ENCODE data around the gene VIL1.

Gene VIL1

DNA sequence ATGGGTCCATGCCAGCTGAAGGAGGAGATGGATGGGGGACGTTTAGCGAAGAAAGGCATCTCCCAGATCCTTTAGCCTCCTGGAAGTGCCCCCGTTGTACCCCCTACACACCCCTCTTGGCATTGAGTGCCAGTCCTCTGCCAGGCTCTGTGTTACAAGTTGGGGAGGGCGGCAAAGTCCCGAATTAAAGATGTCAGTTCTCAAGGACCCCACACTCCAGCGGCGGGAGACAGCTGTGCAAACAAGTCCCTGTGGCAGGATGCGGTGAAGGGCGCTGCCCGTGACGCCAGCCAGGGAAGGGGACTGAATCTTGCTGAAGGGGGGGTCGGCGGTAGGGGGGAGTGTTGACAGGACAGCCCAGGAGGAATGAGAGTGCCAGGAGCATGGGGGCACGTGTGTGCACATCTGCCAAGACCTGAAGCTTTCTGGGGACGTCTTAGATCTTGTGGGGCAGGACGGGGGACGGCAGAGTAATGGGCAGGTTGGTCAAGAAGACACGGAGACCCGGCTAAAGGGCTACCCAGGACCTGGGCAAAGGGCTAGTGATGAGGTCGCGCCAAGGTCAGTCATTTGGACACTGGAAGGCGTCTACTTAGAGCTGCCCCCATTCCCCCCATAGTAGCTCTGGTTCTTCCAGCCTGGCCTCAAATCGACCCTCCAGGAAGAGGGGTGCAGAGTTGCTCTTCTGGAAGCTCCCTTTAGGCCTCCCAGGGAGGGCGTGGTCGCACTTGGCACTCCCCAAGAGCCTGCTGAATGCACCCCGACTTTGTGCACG lies 22.0 kb upstream of the VIL1 start:
- TF ChIP-seq ZBTB7A (IDR thresholded peaks at IDR 0.05; ENCODE audit: low read depth), result 0 out of 2 replicates have a peak, but pooled peaks have one; percentile 14
- no peak for TF ChIP-seq MAX (IDR thresholded peaks at IDR 0.05)

GRCh38 chr2:218397463-218397819 lies 21.5 kb upstream of the VIL1 start:
- no peak for TF ChIP-seq CREB1 (IDR thresholded peaks at IDR 0.05; ENCODE audit: low read depth)
- TF ChIP-seq REST (IDR thresholded peaks at IDR 0.05; ENCODE audit: low read depth), result no peak
- TF ChIP-seq TAF1 (IDR thresholded peaks at IDR 0.05; ENCODE audit: low read depth), result no peak
- TF ChIP-seq TEAD4 (IDR thresholded peaks at IDR 0.05), result no peak
- TF ChIP-seq TCF12 (IDR thresholded peaks at IDR 0.05; ENCODE audit: low read depth), result no peak
- no peak for TF ChIP-seq USF1 (IDR thresholded peaks at IDR 0.05)
- no peak for TF ChIP-seq EP300 (IDR thresholded peaks at IDR 0.05; ENCODE audit: borderline replicate concordance)
- no peak for TF ChIP-seq ZBTB7A (IDR thresholded peaks at IDR 0.05; ENCODE audit: low read depth)
- no peak for TF ChIP-seq RAD21 (IDR thresholded peaks at IDR 0.05; ENCODE audit: low read depth)
- TF ChIP-seq EGR1 (IDR thresholded peaks at IDR 0.05), result no peak
- no peak for TF ChIP-seq CEBPB (IDR thresholded peaks at IDR 0.05)
- TF ChIP-seq NFIC (IDR thresholded peaks at IDR 0.05), result no peak
- no peak for TF ChIP-seq FOXM1 (IDR thresholded peaks at IDR 0.05; ENCODE audit: borderline replicate concordance, low read depth)
- TF ChIP-seq MAX (IDR thresholded peaks at IDR 0.05), result no peak
- TF ChIP-seq YY1 (IDR thresholded peaks at IDR 0.05; ENCODE audit: low read depth), result no peak

GRCh38 chr2:218397820-218398436 lies 21.0 kb upstream of the VIL1 start:
- TF ChIP-seq TAF1 (IDR thresholded peaks at IDR 0.05; ENCODE audit: low read depth) (0 out of 2 replicates have a peak, but pooled peaks have one; percentile 27), RAD21 (IDR thresholded peaks at IDR 0.05; ENCODE audit: low read depth) (no peak)

DNA sequence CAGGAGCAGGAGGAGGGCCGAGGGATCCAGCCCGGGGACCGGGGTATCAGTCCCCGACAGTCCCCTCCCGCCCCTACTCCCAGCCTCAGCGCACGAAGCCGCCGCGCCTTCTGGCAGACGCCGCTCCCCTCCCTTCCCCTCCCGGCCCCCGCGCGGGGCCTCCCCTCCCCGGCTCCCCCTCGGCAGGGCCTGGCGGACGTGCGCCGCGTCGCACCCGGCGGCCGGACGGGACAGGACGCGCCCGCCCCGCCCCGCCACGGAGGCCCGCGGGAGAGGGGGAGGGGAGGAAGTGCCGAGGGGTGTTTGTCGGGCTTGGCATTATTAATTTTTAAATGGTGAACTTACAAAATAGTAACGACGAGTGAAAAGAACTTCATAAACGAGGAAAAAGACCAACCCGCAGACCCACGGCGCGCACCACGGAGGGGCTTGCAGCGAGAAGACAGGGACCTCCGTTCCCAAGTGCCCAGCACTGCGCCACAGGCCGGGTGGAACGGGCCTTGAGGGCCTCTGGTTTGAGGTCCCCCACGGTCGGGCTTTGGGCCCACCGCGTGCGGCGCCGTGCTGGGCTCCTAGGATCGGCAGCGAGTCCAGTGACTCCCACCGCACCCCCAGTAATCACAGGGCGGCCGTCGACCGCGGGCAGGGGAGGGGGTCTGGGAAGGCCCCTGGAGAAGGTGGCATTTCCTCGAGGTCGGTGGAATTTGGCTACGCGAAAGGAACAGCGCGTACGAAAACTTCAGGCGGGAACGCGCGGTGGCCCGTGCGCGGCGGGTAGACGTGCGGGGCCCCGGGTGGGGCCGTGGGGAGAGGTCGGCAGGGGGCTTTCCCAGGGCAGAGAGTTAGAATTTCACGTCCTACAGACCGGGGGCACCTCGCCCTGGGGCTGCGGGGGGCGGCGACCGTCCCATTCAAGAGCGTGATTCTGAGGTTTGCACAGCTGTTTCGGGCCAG lies 20.2 kb upstream of the VIL1 start:
- TF ChIP-seq TEAD4 (IDR thresholded peaks at IDR 0.05), result 0 out of 2 replicates have a peak, but pooled peaks have one; percentile 2
- TF ChIP-seq RAD21 (IDR thresholded peaks at IDR 0.05; ENCODE audit: low read depth), result no peak
- 0 out of 2 replicates have a peak, but pooled peaks have one; percentile 17 for TF ChIP-seq EP300 (IDR thresholded peaks at IDR 0.05; ENCODE audit: borderline replicate concordance)
- TF ChIP-seq ZBTB7A (IDR thresholded peaks at IDR 0.05; ENCODE audit: low read depth), result peak; percentile 64; the same call in 1 of the 2 replicates
- no peak for TF ChIP-seq EGR1 (IDR thresholded peaks at IDR 0.05)
- TF ChIP-seq NFIC (IDR thresholded peaks at IDR 0.05), result no peak

DNA sequence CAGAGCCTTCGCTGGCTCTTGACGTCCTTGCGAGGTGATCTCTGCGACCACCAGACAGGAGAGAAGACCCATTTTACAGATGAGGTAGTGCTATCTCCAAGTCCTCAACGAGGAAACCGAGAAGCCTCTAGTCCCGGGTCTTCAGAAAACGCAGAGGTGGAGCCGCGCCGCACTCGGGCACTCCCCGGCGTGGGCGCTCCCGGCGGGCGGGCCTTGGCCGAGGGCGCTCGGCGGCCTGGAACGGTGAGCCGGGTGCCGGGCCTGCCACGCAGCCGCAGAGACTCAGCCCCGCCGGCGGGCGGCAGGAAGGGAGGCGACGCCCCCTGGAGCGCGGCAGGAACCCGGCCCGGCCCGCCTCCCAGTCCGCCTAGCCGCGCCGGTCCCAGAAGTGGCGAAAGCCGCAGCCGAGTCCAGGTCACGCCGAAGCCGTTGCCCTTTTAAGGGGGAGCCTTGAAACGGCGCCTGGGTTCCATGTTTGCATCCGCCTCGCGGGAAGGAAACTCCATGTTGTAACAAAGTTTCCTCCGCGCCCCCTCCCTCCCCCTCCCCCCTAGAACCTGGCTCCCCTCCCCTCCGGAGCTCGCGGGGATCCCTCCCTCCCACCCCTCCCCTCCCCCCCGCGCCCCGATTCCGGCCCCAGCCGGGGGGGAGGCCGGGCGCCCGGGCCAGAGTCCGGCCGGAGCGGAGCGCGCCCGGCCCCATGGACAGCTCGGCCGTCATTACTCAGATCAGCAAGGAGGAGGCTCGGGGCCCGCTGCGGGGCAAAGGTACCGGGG lies 19.3 kb upstream of the VIL1 start, which contains the start of gene CTDSP1:
Gene CTDSP1, plus strand, starts transcription at position 478 of the 776 bp plus-strand sequence. Its CDS starts 223 bp downstream, at position 701.
- TF ChIP-seq EGR1 (IDR thresholded peaks at IDR 0.05), result peak; percentile 85
- 0 out of 2 replicates have a peak, but pooled peaks have one; percentile 73 for TF ChIP-seq TAF1 (IDR thresholded peaks at IDR 0.05; ENCODE audit: low read depth)
- TF ChIP-seq USF1 (IDR thresholded peaks at IDR 0.05), result peak; percentile 45; the same call in 1 of the 2 replicates
- TF ChIP-seq MAX (IDR thresholded peaks at IDR 0.05), result peak; percentile 98
- TF ChIP-seq NFIC (IDR thresholded peaks at IDR 0.05), result peak; percentile 40; the same call in 1 of the 2 replicates
- TF ChIP-seq TCF12 (IDR thresholded peaks at IDR 0.05; ENCODE audit: low read depth), result peak; percentile 77
- peak; percentile 26; the same call in 1 of the 2 replicates for TF ChIP-seq CEBPB (IDR thresholded peaks at IDR 0.05)
- TF ChIP-seq RAD21 (IDR thresholded peaks at IDR 0.05; ENCODE audit: low read depth), result no peak
- peak; percentile 59; the same call in 1 of the 2 replicates for TF ChIP-seq EP300 (IDR thresholded peaks at IDR 0.05; ENCODE audit: borderline replicate concordance)
- TF ChIP-seq ZBTB7A (IDR thresholded peaks at IDR 0.05; ENCODE audit: low read depth), result 0 out of 2 replicates have a peak, but pooled peaks have one; percentile 7
- TF ChIP-seq CREB1 (IDR thresholded peaks at IDR 0.05; ENCODE audit: low read depth), result no peak
- TF ChIP-seq REST (IDR thresholded peaks at IDR 0.05; ENCODE audit: low read depth), result no peak
- TF ChIP-seq YY1 (IDR thresholded peaks at IDR 0.05; ENCODE audit: low read depth), result peak; percentile 88
- peak; percentile 38; the same call in 1 of the 2 replicates for TF ChIP-seq TEAD4 (IDR thresholded peaks at IDR 0.05)
- no peak for TF ChIP-seq FOXM1 (IDR thresholded peaks at IDR 0.05; ENCODE audit: borderline replicate concordance, low read depth)

Measured in Ishikawa (cell line).